Kidney epithelial cell (primary cell): Measurements from ENCODE around the gene TRIB2. TPM values are rescaled to one million over a fixed set of nuclear protein-coding genes. Genes with fewer than 3 reads are reported as not detected.

ENCODE experiments used
- DNase-seq: peaks from one replicate; pipeline ENCODE4 v3.0.0-alpha.2; 2010; ENCODE audit warnings: low read depth
- H3K27me3 ChIP-seq: 2 replicates; pipeline ENCODE4 v1.6.0; 2011; ENCODE audit warnings: low read length; ENCODE audit not compliant: control insufficient read depth, insufficient read depth
- H3K36me3 ChIP-seq: 2 replicates; pipeline ENCODE4 v1.5.1; 2011; ENCODE audit warnings: low read length; ENCODE audit not compliant: control insufficient read depth, insufficient read depth
- H3K4me3 ChIP-seq: 2 replicates; pipeline ENCODE4 v1.5.1; 2011; ENCODE audit warnings: low read depth, mild to moderate bottlenecking, control low read depth, low read length
- CTCF ChIP-seq: IDR thresholded peaks from 2 replicates; pipeline ENCODE4 v1.5.1; 2011; ENCODE audit warnings: mild to moderate bottlenecking, moderate library complexity, low read length, control low read depth, inconsistent platforms; ENCODE audit not compliant: insufficient read depth, poor library complexity, severe bottlenecking
- total RNA-seq: library from RNA; depleted of rRNA; stranded (reverse); fragments of >200 nt; gene quantifications from 2 replicates; pipeline ENCODE4 v1.2.3, GENCODE V29; 2015

Gene TRIB2
- total RNA-seq, 1 donor from 2014 or later = 16.9 TPM

DNA sequence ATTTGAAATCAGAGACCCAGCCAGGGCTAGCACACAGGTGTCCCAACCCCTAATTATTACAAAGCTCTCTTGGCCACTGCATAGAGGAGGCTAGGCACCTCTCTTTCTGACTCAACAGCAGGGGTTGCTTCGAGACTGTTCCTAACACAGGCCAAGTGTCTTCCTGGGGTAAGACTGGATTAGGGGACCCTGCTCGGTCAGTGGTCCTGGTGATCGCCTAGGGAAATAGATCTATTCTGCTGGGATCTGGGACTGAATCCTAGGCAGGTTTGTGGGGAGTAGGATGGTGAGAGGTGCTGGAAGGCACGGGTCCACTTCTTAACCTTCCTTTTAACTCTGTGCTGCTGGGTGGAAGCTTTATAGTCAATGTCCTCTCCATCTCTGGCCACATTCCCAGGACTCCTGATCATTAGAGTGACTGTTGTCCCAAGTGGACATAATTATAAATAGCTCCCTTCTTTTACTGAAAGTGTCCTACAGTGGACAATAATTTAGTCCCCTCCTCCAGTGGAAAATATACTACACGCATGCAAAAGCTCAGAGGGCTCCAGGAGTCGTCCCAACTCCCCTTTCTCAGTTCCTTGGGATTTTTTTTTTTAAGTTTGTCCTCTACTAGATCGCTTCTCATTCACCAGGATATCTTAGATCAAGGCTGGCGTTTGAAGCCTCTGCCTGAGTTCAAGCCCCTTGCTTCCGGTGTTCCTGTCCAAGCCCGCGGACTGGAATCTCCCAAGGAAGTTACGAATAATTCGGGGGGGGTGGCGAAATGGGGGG lies 1.3 kb upstream of the TRIB2 start:
- TF ChIP-seq CTCF = no peak
- H3K36me3 ChIP-seq = no peaks in the 10 kb centered on the region
- no peak overlapping the region for H3K4me3 ChIP-seq
- no peak for DNase-seq
- H3K27me3 ChIP-seq = peaks cover 8% of the 10 kb centered on the region

DNA sequence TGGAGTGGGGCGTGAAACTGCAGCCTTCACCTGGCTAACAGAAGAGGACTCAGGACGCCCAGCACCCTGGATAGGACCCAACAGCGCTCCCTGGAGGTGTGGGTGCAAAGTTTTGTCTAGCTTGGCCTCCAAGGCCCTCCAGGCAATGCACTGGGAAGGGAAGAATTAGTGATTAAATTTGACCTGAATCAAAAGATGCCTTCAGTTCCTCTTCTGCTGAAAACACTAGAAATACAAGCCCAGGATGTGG lies 779 bp upstream of the TRIB2 start:
- H3K27me3 ChIP-seq = peaks cover 8% of the 10 kb centered on the region
- no peak for DNase-seq
- peak; percentile 82 for TF ChIP-seq CTCF
- H3K36me3 ChIP-seq = no peaks in the 10 kb centered on the region
- H3K4me3 ChIP-seq = peak overlapping the region; percentile 68

DNA sequence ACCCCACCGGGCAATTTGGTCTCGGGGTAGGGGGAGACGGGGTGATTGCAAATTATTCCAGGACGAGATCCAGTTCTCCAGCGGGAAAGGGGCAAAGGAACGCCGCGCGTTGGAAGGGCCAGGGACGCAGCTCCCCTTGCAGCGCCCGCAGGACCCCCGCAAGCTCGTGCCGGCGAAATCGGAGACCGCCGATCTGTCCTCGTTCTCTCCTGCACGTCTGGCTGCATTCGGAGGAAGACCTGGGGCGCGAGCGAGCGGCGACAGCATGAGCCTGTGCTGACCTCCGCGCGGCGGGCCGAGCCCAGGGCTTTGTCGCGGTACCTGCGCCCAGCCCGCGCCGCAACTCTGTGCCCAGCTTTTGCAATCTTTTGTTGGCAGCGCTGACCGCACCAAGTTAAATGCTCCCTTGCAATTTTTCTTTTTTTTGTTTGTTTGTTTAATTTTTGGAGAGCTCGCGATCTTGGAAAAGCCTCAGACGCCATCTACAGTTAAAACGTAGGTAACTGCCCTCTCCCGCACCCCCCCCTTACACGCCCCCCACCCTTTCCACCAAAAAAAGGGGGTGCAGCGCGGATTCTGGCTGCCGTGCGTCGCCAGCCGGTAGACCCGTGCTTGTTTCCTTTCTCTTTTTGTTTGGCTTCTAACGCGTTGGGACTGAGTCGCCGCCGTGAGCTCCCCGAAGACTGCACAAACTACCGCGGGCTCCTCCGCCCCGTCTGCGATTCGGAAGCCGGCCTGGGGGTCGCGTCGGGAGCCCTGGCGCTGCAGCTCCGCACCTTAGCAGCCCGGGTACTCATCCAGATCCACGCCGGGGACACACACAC lies 667 bp downstream of the TRIB2 start:
- peak; percentile 57 for TF ChIP-seq CTCF
- H3K4me3 ChIP-seq = peak overlapping the region; percentile 68
- no peak for DNase-seq
- no peaks in the 10 kb centered on the region for H3K36me3 ChIP-seq
- peaks cover 8% of the 10 kb centered on the region for H3K27me3 ChIP-seq

GRCh38 chr2:12718015-12718671 lies 1.4 kb downstream of the TRIB2 start:
- Histone ChIP-seq H3K36me3 (no peaks in the 10 kb centered on the region), H3K27me3 (peaks cover 8% of the 10 kb centered on the region), H3K4me3 (peak overlapping the region; percentile 68)
- no peak for DNase-seq
- no peak for TF ChIP-seq CTCF

GRCh38 chr2:12718711-12719399 lies 2.1 kb downstream of the TRIB2 start:
- Histone ChIP-seq H3K4me3 (peak overlapping the region; percentile 68), H3K27me3 (peaks cover 8% of the 10 kb centered on the region), H3K36me3 (no peaks in the 10 kb centered on the region)
- DNase-seq = no peak
- TF ChIP-seq CTCF = no peak
